HG03025 (cell line): Measurements from ENCODE around the gene NIT1.

ENCODE experiments used
- ATAC-seq: cut with Tn5 transposase; IDR thresholded peaks from one replicate; pipeline ENCODE4 v1.9.1; 2021; ENCODE audit warnings: mild to moderate bottlenecking, moderate library complexity; ENCODE audit not compliant: unreplicated experiment, low FRiP score

Gene NIT1

GRCh38 chr1:161140755-161141400 lies 23.0 kb downstream of the NIT1 start:
- no peak for ATAC-seq

GRCh38 chr1:161145832-161146231 lies 27.9 kb downstream of the NIT1 start:
- no peak for ATAC-seq

DNA sequence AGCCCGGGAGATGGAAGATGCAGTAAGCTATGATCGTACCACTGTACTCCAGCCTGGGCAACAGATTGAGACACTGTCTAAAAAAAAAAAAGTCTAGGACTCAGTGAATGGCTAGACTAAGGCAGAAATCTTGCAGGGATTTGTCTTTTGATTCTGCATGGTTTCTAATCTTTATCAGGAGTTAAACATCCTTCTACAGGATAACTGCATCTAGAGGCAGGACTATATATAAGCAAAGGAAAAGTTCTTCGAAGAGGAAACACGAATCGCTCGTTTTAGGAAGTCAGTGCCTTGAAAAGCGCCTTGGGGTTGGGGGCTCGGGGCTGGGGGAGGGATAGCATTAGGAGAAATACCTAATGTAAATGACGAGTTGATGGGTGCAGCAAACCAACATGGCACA lies 35.3 kb downstream of the NIT1 start:
- no peak for ATAC-seq

- ATAC-seq: no peak
These were observed 35.9 kb downstream of the NIT1 start, which contains the start of gene UFC1 for GRCh38 chr1:161153682-161154337. Gene UFC1 (plus strand): TSS chr1:161153978. CDS start chr1:161153998, 20 bp downstream.

- ATAC-seq: no peak
These were observed 40.0 kb downstream of the NIT1 start for GRCh38 chr1:161157867-161158266.

- no peak for ATAC-seq
These were observed 40.6 kb downstream of the NIT1 start for GRCh38 chr1:161158316-161159010.

DNA sequence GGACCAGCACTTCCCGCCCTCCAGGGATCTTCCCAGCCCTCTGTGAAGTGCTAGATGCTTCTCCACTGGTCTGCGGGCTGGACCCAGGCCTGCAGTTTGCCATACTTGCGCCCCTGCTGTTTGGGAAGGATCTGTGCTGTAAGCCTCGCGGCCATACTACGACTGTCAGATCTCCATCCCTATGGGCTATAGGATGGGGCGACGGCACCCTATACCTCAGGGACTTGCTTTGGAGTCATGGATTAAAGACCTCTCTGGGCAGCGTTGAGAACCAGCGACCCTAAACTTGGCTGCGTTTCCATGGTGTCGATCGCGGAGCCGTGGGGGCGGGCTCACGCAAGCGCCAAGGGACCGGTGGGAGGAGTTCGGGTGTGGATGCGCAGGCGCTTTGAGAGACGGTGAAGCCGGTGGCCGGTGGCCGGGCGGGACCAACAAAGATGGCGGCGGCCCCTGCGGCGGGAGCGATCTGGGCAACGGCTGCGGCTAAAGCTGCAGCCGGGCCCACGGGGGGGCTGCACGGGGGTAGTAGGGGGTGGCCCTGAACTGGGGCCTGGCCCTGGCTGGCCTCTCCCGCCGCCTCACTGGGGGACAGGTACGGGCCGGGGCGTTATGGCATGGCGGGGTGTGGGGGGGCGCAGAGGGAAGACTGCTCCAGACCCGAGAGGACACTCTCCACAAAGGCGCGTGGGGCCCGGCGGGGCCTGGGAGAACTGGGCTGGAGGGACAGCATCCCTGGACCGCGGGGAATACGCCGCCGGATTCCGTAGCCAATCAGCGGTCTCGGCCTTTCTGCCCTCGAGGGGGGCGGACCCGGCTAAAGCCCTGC lies 41.4 kb downstream of the NIT1 start, which contains the start of gene USP21:
Gene USP21, plus strand, starts transcription at position 414 of the 826 bp plus-strand sequence. CDS start 1,141 bp downstream, outside the sequence.
- peak; percentile 76 for ATAC-seq

DNA sequence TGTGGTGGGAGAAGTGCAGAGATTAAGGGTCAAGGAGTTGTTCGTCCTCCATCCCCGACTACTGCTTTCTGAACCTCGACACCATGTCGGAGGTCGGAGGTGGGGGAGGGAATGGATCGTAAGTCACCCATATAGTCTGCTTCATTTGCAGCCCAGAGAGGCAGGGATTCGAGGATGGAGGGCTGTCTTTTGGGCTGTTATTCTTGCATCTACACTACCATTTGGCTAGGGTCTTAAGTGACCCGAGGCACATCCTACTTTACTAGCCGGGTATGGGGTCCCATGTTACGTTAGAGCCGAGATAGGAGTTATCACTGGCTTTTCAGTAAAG lies 42.0 kb downstream of the NIT1 start:
- no peak for ATAC-seq

DNA sequence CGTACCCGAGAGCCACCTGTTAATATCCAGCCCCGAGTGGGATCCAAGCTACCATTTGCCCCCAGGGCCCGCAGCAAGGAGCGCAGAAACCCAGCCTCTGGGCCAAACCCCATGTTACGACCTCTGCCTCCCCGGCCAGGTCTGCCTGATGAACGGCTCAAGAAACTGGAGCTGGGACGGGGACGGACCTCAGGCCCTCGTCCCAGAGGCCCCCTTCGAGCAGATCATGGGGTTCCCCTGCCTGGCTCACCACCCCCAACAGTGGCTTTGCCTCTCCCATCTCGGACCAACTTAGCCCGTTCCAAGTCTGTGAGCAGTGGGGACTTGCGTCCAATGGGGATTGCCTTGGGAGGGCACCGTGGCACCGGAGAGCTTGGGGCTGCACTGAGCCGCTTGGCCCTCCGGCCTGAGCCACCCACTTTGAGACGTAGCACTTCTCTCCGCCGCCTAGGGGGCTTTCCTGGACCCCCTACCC lies 42.8 kb downstream of the NIT1 start:
- no peak for ATAC-seq

DNA sequence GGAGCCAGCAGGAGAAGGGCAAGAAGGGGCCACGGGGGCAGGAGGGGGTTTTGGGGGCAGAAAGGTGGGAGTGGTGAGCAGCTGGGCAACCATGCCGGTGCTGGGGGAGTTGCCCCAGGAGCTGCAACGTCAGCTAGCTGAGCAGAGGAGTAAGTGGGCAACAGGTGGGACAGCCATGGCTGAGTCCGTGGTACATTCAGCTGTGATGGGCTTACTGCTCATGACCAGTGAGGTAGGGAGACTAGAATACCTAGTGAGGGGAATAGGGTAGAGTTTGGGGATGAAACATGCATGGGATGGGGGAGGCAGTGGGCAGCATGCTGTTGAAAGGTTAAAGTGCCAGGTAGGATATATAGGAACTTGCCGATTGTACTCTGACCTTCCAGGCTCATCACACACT lies 43.7 kb downstream of the NIT1 start:
- ATAC-seq: no peak

- ATAC-seq: no peak
These were observed 44.1 kb downstream of the NIT1 start for GRCh38 chr1:161162052-161162451.

GRCh38 chr1:161162806-161163205 lies 44.9 kb downstream of the NIT1 start:
- ATAC-seq: no peak

GRCh38 chr1:161163793-161164192 lies 45.9 kb downstream of the NIT1 start:
- ATAC-seq: no peak

GRCh38 chr1:161164901-161165610 lies 47.2 kb downstream of the NIT1 start:
- ATAC-seq: no peak

DNA sequence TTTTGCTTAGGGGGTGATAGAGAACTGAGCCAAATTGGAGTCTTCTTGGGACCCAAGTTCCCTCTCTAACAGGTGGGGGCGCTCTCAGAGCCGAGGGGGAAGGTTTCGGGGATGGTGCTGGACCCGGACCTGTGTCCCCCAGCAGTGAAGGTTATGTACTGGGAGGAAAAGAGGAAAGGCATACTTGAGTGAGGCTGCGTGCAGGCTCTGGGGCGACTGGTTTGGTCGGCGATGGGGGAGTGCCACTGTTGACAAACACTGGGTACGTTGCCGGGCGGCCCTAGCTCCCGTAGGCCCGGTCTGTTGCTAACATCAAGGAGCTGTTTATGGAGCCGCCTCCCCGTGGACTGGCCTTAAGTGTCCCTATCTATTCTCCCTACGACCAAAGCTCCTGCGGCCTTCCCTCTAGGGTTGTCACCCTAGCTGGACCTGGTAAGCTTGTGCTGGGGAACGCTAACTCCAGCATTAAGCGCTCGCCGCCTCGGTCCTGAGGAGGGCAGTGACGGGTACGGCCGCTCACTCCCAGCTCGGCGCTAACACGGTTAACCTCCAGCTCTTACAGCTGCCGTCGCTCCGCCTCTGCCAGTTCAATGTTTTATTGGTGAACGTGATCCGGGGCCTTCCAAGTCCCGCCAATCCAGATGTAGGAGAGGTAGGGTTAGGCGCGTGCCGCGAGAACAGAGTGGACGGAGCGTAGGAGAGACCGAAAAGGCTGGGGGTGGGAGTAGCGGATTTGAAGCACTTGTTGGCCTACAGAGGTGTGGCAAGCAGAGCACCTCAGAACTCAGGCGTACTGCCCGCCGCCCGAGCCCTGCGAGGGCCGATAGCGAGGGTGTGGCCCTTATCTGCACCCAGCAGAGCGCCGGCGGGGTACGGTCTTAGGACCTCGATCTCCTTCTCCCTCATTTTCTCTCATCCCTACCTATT lies 48.1 kb downstream of the NIT1 start, which contains the start of gene PPOX:
Gene PPOX, plus strand, starts transcription at position 685 of the 927 bp plus-strand sequence. CDS start 422 bp downstream, outside the sequence.
- ATAC-seq: peak; percentile 92

DNA sequence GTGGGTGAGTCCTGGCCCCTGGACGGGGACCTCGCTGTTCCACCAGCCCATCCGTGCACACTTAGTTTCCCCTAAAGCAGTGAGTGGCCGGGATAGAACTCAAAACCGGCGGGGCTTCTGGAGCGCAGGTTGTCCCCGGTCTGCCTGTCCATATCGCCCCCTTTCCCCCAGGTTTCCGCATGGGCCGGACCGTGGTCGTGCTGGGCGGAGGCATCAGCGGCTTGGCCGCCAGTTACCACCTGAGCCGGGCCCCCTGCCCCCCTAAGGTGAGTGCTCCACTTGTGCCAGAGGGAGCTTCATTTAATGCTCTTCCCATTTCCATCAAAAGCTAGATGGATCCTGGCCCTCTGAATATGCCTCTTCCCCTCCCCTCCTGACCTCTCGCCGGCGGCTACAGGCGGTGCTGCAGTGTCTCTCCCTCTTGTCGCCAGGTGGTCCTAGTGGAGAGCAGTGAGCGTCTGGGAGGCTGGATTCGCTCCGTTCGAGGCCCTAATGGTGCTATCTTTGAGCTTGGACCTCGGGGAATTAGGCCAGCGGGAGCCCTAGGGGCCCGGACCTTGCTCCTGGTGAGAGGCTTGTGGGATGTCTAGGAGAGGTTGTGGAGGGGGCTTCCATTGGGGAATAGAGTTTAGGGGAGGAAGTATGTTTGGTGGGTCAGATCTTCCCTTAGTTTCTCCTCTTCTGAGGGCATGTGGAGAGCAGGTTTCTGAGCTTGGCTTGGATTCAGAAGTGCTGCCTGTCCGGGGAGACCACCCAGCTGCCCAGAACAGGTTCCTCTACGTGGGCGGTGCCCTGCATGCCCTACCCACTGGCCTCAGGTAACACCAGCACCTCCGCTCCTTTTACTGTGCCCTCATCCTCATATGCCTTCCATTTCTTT lies 49.0 kb downstream of the NIT1 start:
- no peak for ATAC-seq

GRCh38 chr1:161168906-161169305 lies 51.0 kb downstream of the NIT1 start:
- no peak for ATAC-seq
